Pulmonary artery endothelial cell (primary cell): ENCODE measurements around the gene ADAMTSL2. TPM values are rescaled to one million over a fixed set of nuclear protein-coding genes. Genes with fewer than 3 reads are reported as not detected.
"Not testable (repeated sequence)": the region's sequence is repeated elsewhere in the genome, so short reads cannot be mapped to it uniquely, and the experiment has no call there.

Experiments used
- DNase-seq: peaks from one replicate; pipeline ENCODE4 v3.0.0-alpha.2; 2011; ENCODE audit warnings: low read depth, low spot score
- total RNA-seq: library from RNA; depleted of rRNA; stranded (reverse); fragments of >200 nt; gene quantifications from 2 replicates; pipeline ENCODE4 v1.2.3, GENCODE V29; 2014

ADAMTSL2 gene
- total RNA-seq, 1 donor from 2014 or later = not detected

DNA sequence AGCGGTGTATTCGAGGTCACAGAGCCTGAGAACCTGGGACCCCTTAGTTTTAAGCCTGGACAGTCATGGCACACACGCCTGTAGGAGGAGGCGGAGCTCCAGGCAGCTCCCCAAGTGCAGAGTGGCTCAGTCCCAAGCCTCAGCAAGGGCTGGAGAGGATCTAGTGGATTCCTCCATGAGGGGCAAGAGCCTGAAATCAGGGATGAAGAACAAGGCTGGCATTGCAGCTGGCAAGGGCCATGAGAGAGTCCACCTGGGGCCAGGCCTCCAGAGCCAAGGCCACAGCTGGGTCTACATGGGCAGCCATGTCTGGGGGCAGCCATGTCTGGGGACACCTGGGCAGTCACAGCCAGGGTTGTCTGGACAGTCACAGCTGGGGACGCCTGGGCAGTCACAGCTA is 21.9 kb downstream of the ADAMTSL2 start:
- DNase-seq = no peak

DNA sequence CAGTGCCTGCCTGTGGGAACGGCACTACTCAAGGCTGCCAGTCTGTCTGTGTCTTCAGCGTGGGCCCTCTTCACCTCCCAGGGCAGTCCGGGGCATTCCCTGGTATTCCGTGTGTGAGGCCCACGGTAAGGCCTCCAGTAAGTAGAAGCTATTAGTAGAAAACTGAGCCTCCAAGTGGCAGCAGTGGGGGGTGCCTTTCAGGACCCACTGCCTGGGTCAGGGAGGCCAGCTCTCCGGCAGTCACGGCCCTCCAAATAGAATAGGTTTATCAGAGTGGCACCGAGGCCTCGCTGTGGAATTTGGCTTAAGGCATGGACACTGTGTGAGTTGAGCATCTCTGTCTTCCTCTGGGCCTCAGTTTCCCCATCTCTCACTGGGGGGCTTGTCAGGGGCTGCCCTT is 23.1 kb downstream of the ADAMTSL2 start:
- no peak for DNase-seq

DNA sequence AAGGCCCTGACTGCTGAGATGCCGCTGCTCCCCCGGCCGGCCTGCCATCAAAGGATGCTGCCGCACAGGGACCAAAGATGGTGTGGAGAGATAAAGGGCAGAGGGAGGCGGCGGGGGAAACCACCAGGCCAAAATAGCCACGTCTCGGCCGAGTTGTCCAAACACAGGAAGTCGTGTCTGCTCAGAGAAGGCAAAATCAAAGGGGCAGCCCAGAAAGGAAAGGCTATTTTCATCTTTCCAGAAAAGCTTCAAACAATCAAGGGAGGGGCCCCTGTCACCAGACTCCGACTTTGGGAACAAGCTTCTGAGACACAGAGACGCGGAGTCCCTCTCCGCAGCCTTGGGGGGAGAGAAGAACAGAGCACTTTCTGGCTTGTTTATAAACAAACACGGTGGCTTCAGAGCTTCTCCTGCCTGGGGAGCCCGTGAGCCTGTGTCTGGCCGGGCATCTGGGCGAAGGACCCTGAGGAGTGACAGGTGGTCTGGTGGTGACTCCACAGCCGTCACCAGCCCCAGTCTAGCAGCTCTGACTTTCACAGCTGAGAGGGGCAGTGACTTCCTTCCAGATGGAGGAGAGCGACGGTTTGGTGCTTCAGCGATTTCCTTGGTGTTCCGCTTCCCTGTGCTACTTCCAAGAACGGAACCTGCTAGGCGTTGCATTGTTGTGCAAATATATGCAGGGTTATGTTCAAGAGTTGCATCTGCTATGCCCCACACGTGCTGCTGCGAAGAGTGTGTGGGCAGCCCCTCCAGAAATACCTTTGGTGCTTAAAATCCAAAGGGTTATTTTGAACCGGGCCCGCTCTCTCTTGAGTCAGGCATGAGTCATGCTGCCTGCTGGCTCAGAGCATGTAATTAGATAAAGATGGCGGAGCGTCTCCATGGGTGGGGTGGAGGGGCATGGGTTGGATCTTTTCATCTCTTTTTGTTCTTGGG is 24.0 kb downstream of the ADAMTSL2 start:
- DNase-seq = no peak

DNA sequence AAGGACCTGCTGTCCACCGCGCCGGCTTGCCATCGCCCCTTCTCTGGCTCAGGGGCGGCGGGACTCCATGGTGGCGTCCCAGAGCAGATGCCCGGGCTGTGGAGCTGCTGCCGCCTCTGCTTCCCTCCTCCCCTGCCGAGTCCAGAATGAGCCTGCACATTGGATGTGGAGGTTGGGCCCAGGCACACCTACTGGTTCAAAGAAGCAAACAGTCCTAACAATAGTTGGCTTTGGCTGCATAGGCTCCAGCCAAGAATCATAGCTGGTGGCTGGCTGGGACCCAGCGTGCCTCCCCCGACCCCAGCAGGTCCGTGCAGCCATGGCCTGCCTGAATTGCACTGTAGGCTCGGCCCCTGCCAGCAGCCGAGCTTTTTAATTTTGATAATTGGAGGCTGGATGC is 25.8 kb downstream of the ADAMTSL2 start:
- DNase-seq = no peak

DNA sequence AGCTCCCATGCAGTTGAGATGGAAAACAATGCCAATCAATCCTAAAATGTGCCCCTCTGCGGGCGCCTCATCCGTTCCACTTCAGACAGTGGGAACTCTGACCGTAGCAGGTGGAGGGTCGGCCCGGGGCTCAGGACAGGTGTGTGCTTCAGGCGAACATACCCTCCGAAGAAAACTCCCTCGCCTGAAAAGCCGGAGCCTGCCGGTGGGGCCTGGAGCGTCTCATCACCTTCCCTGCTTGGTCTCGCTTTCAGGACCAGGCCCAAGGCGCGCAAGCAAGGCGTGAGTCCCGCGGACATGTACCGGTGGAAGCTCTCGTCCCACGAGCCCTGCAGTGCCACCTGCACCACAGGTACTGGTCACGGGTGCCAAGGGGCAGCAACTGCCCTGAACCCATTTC is 26.4 kb downstream of the ADAMTSL2 start:
- no peak for DNase-seq

GRCh38 chr9:133561976-133562554 is 27.6 kb downstream of the ADAMTSL2 start:
- DNase-seq = no peak

DNA sequence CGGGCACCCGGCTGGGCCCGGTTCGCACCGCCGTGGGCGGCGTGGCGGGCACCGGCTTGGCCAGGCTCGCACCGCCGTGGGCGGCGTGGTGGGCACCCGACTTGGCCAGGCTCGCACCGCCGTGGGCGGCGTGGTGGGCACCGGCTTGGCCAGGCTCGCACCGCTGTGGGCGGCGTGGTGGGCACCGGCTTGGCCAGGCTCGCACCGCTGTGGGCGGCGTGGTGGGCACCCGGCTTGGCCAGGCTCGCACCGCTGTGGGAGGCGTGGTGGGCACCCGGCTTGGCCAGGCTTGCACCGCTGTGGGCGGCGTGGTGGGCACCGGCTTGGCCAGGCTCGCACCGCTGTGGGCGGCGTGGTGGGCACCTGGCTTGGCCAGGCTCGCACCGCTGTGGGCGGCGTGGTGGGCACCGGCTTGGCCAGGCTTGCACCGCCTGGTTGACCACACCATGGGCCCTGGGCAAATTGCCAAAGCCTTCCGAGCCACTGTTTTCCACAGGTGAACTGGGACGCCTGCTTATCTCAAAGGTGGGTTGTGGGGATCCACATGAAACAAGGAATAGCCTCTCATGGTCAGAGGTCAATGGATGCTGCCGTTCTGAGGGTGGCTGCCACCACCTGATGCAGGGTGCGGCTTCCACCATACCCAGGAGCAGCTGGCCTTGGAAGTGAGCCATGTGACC is 28.2 kb downstream of the ADAMTSL2 start:
- DNase-seq = no peak

DNA sequence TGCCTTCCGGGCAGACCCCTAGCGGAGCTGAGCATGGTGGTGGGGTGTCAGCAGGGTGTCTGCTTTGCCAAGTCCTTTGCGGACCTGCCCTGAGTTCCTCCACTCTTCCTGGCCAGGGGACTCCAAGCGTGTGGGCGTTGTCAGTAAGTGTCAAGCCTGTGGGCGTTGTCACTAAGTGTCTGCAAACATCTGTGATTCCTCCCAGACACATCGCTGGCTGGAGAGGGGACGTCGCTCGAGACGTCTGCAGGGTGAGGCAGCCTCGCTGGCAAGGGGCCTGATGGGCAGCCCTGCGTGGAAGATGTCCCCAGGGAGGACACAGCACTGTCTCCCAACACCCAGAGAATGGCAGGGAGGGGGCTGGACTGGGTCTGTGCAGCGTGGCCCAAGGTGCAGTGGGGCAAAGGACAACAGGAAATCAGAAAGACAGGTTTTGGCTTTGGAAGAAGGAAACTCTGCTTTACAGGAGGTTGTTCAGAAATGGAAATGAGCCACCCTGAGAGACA is 28.8 kb downstream of the ADAMTSL2 start:
- no peak for DNase-seq

GRCh38 chr9:133563814-133564213 is 29.3 kb downstream of the ADAMTSL2 start:
- DNase-seq = not testable (repeated sequence)

GRCh38 chr9:133564451-133565116 is 30.1 kb downstream of the ADAMTSL2 start:
- no peak for DNase-seq

- DNase-seq = no peak
These were observed 31.9 kb downstream of the ADAMTSL2 start for GRCh38 chr9:133566382-133566781.

DNA sequence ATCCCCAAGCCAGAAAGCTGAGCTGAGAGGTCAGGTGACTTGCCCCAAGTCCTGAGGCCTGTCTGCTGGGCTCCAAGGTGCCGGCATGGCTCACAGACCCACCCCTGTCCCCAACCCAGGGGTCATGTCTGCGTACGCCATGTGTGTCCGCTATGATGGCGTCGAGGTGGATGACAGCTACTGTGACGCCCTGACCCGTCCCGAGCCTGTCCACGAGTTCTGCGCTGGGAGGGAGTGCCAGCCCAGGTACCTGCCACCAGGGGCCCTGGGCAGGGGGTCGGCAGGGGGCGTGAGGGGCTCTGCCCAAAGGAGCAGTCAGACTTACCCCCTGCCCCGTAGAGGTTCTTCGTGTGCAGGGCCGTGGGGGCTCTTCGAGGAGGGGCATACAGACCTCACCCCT is 32.3 kb downstream of the ADAMTSL2 start:
- no peak for DNase-seq

DNA sequence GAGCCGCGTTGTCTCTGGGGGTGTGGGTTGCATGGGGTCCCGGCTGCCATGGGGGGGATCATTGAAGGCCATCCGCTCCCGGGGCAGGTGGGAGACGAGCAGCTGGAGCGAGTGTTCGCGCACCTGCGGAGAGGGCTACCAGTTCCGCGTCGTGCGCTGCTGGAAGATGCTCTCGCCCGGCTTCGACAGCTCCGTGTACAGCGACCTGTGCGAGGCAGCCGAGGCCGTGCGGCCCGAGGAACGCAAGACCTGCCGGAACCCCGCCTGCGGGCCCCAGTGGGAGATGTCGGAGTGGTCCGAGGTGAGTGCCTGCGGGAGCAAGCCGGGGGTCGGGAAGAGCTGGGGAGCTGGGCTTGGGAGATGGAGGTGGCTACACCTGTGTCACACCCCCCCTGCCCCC is 33.7 kb downstream of the ADAMTSL2 start:
- no peak for DNase-seq

DNA sequence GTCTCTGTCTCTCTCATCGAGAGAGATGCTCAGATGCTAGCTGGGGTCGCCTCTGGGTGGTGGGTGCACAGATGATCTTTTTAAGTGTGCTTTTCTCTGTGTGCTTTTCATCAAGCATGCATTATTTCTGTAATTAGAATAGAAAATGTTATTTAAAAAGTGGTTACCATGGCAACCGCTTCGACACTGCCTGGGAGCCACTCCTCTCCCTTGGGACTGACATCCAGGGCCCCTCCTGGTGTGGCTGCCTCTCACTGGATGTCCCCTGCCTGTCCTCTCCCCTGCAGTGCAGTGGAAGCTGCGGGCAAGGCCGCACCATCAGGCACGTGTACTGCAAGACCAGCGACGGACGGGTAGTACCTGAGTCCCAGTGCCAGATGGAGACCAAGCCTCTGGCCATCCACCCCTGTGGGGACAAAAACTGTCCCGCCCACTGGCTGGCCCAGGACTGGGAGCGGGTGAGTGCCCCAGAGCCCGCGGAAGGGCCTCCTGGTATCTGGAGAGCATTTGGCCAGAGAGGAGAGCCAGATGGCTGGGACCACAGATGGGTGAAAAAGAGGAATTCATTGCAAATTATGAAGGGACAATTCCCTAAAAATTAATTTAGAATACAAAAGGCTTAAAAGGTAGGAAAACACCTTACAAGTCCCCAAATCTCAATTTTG is 34.7 kb downstream of the ADAMTSL2 start:
- no peak for DNase-seq

- no peak for DNase-seq
These were observed 35.6 kb downstream of the ADAMTSL2 start for GRCh38 chr9:133569891-133570690.

DNA sequence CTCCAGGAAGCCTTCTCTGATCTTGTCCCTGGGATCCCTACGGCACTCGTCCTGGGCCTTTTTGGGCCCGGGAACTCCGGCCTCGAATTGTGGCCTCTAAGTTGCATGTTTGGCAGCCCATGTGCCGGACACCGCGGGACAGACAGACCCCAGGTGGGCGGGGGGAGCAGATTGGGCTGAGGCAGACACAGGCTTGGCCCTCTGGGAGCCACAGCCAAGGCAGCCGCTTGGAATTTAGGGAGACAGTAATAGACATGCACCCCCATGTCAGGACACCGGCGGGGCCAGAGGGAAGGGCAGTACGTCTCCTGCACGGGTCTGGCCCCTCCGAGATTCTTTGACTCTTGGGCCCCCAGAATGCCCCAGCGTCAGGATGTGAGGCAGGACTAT is 36.2 kb downstream of the ADAMTSL2 start:
- no peak for DNase-seq

DNA sequence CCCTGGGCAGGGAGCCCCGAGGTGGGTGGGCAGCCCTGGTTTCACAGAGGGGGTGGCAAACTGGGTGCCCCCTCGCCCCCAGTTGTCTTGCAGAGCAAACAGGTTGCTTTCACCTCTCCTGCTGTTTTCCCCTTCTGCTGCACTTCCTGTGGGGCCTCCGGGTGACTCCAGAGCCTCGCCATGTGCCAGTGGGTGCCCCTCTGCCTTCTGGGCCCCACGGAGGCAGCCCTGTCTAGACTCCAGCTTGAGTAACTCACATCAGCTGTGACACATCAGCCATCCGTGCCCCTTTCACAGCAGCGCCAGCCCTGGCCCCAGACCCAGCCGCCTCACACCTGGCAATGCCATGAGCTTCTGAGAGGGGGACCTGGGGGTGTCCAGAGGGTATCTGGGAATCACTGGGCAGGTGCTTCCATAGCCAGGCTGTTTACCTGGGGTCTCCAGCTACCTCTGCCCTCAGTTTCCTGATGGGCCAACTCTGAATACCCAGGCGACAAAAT is 36.9 kb downstream of the ADAMTSL2 start:
- no peak for DNase-seq

DNA sequence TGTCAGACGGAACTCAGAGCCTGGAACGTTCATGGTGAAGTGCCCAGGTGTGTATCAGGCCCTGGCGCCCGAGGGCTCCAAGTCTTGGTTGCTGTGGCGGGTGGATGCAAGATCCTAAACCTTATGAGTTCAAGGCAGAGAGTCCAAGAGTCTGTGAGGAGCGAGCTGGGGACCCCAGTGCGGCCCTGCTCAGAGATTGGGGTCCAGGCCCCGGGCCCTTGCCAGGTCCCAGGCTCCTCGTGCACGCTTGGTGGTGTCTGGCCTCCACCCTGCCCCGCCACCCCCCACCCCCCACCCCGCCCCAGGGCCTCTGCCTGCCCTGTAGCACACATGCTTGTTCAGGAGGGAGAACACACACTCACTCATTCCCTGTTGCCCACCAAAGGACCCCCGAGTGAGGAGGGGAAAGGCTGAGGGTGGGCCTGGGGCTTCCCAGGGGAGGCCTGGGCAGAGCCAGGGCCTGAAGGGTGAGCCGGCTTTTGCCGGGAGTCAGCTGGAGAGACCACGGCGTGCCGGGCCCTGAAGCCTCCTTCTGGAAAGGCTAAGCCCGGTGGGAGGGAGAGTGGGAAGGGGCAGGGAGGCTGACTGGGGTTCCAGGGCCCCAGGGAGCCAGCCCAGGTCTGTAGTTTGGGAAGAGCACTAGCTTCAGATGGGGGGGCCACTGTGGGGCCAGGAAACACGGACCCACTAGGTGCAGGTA is 37.5 kb downstream of the ADAMTSL2 start:
- DNase-seq = no peak

- DNase-seq = no peak
These were observed 38.4 kb downstream of the ADAMTSL2 start for GRCh38 chr9:133572821-133573361.
